IMR-90 (cell line): Measurements from ENCODE around the gene SEC22A. TPM values are rescaled to one million over a fixed set of nuclear protein-coding genes. Genes with fewer than 3 reads are reported as not detected.

Experiments used
- ATAC-seq: fragments of 200-7000 bp; cut with Tn5 transposase; 2 replicates; pipeline ENCODE4 v1.9.1; 2020; ENCODE audit warnings: low read depth, mild to moderate bottlenecking, moderate library complexity
- BruUV-seq: library from RNA; stranded (reverse); fragments of 400-500 nt; replicated peaks from 2 replicates; lab custom pipeline; 2021; lab: Mats Ljungman, UMichigan
- CTCF ChIA-PET: fragments of 300-600 bp; formaldehyde crosslinking; extraction: SDS; loops from one replicate; lab custom pipeline; 2021; ENCODE audit warnings: antibody characterized with exemption; lab: Yijun Ruan, JAX
- POLR2A ChIA-PET: fragments of 300-600 bp; sonication (Branson Sonifier 250); formaldehyde crosslinking; loops from one replicate; lab custom pipeline; 2022; ENCODE audit warnings: antibody characterized with exemption; ENCODE audit not compliant: unreplicated experiment; lab: Charles Lee
- DNase-seq: peaks from one replicate; pipeline ENCODE4 v3.0.0; 2013
- H2AFZ ChIP-seq: replicated peaks from 2 replicates; pipeline ENCODE3; 2013; ENCODE audit warnings: low read length, mild to moderate bottlenecking; ENCODE audit not compliant: poor library complexity
- H2AK5ac ChIP-seq: 2 replicates; pipeline ENCODE4 v1.6.1; 2013; ENCODE audit warnings: low read depth, low read length, inconsistent platforms
- H2AK9ac ChIP-seq: replicated peaks from 2 replicates; pipeline ENCODE3; 2013; ENCODE audit warnings: mild to moderate bottlenecking, low read depth, low read length, moderate library complexity; ENCODE audit not compliant: poor library complexity
- H2BK120ac ChIP-seq: 2 replicates; pipeline ENCODE4 v1.6.1; 2013; ENCODE audit warnings: low read depth, low read length, inconsistent platforms
- H2BK15ac ChIP-seq: 3 replicates; pipeline ENCODE4 v1.6.1; 2013; ENCODE audit warnings: low read depth, low read length, inconsistent platforms
- H2BK20ac ChIP-seq: 2 replicates; pipeline ENCODE4 v1.6.1; 2013; ENCODE audit warnings: low read depth, mild to moderate bottlenecking, inconsistent platforms, low read length, moderate library complexity
- H2BK5ac ChIP-seq: 2 replicates; pipeline ENCODE4 v1.6.1; 2013; ENCODE audit warnings: mild to moderate bottlenecking, low read depth, low read length, inconsistent platforms; ENCODE audit not compliant: poor library complexity, severe bottlenecking
- H3K14ac ChIP-seq: replicated peaks from 2 replicates; pipeline ENCODE4 v1.6.1; 2013; ENCODE audit warnings: low read depth, low read length, inconsistent platforms
- H3K18ac ChIP-seq: 2 replicates; pipeline ENCODE4 v1.6.1; 2013; ENCODE audit warnings: low read depth, low read length, control low read depth
- H3K23ac ChIP-seq: 2 replicates; pipeline ENCODE4 v1.6.1; 2013; ENCODE audit warnings: low read depth, low read length, inconsistent platforms
- H3K27ac ChIP-seq: 2 replicates; pipeline ENCODE4 v1.5.1; 2013; ENCODE audit warnings: mild to moderate bottlenecking, control low read depth, low read length; ENCODE audit not compliant: insufficient read depth
- H3K27me3 ChIP-seq: 2 replicates; pipeline ENCODE4 v1.6.1; 2013; ENCODE audit warnings: low read length; ENCODE audit not compliant: control insufficient read depth, insufficient read depth
- H3K36me3 ChIP-seq: 2 replicates; pipeline ENCODE4 v1.6.1; 2013; ENCODE audit warnings: low read length, mixed read lengths; ENCODE audit not compliant: control insufficient read depth, insufficient read depth
- H3K4ac ChIP-seq: 2 replicates; pipeline ENCODE4 v1.6.1; 2013; ENCODE audit warnings: low read depth, low read length, inconsistent platforms
- H3K4me1 ChIP-seq: 2 replicates; pipeline ENCODE4 v1.6.1; 2013; ENCODE audit warnings: low read length, mixed read lengths; ENCODE audit not compliant: control insufficient read depth, insufficient read depth
- H3K4me2 ChIP-seq: 2 replicates; pipeline ENCODE4 v1.6.1; 2013; ENCODE audit warnings: low read depth, mild to moderate bottlenecking, control low read depth, low read length, moderate library complexity
- H3K4me3 ChIP-seq: 2 replicates; pipeline ENCODE4 v1.5.1; 2013; ENCODE audit warnings: low read depth, mild to moderate bottlenecking, control low read depth, low read length, moderate library complexity; ENCODE audit not compliant: insufficient read depth
- H3K56ac ChIP-seq: 2 replicates; pipeline ENCODE4 v1.6.1; 2013; ENCODE audit warnings: low read length, inconsistent platforms; ENCODE audit not compliant: insufficient read depth; ENCODE audit errors: extremely low read depth
- H3K79me1 ChIP-seq, 2 experiments: 2 replicates each; pipeline ENCODE4 v1.6.1; 2013; ENCODE audit warnings: low read length in 2 of 2, inconsistent platforms in 1 of 2, low read depth in 1 of 2
- H3K9ac ChIP-seq: 2 replicates; pipeline ENCODE4 v1.6.1; 2013; ENCODE audit warnings: low read depth, low read length, control low read depth
- H3K9me1 ChIP-seq: 2 replicates; pipeline ENCODE4 v1.6.1; 2013; ENCODE audit warnings: low read length, inconsistent platforms; ENCODE audit not compliant: insufficient read depth
- H3K9me3 ChIP-seq: 2 replicates; pipeline ENCODE4 v1.6.1; 2013; ENCODE audit warnings: low read length; ENCODE audit not compliant: control insufficient read depth, insufficient read depth
- H4K20me1 ChIP-seq: 2 replicates; pipeline ENCODE4 v1.6.1; 2013; ENCODE audit warnings: low read length, inconsistent platforms; ENCODE audit not compliant: insufficient read depth
- H4K5ac ChIP-seq: 2 replicates; pipeline ENCODE4 v1.6.1; 2013; ENCODE audit warnings: mild to moderate bottlenecking, low read depth, low read length, control low read depth
- H4K8ac ChIP-seq, 2 experiments: 2 replicates each; pipeline ENCODE4 v1.6.1; 2013; ENCODE audit warnings: low read depth in 2 of 2, low read length in 2 of 2, control low read depth in 1 of 2, inconsistent platforms in 1 of 2
- H4K91ac ChIP-seq: 2 replicates; pipeline ENCODE4 v1.6.1; 2013; ENCODE audit warnings: low read depth, low read length, inconsistent platforms; ENCODE audit not compliant: insufficient read depth
- BHLHE40 ChIP-seq: fragments of 150-350 bp; IDR thresholded peaks from 2 replicates; pipeline ENCODE4 v1.6.1; 2016; ENCODE audit warnings: mild to moderate bottlenecking, low read depth, low read length
- CEBPB ChIP-seq: IDR thresholded peaks from 2 replicates; pipeline ENCODE4 v1.6.1; 2012; ENCODE audit warnings: low read depth, low read length, improper control_type of control experiment
- CHD1 ChIP-seq: IDR thresholded peaks from 2 replicates; pipeline ENCODE4 v1.6.1; 2012; ENCODE audit warnings: low read depth, low read length, improper control_type of control experiment
- ELK1 ChIP-seq: fragments of 150-350 bp; IDR thresholded peaks from 2 replicates; pipeline ENCODE4 v1.6.1; 2016; ENCODE audit warnings: low read depth, mild to moderate bottlenecking, low read length, moderate library complexity, borderline replicate concordance
- FOS ChIP-seq: fragments of 150-350 bp; IDR thresholded peaks from 2 replicates; pipeline ENCODE4 v1.6.1; 2016; ENCODE audit warnings: low read depth, low read length
- MAFK ChIP-seq: IDR thresholded peaks from 2 replicates; pipeline ENCODE4 v1.6.1; 2012; ENCODE audit warnings: low read depth, low read length, improper control_type of control experiment
- MAZ ChIP-seq: IDR thresholded peaks from 2 replicates; pipeline ENCODE4 v1.6.1; 2012; ENCODE audit warnings: low read depth, mild to moderate bottlenecking, low read length, improper control_type of control experiment, moderate library complexity, borderline replicate concordance
- MXI1 ChIP-seq: IDR thresholded peaks from 2 replicates; pipeline ENCODE4 v1.6.1; 2012; ENCODE audit warnings: low read depth, mild to moderate bottlenecking, low read length, moderate library complexity, borderline replicate concordance
- NFE2L2 ChIP-seq: fragments of 150-350 bp; IDR thresholded peaks from 2 replicates; pipeline ENCODE4 v1.6.1; 2016; ENCODE audit warnings: low read depth, mild to moderate bottlenecking, low read length
- POLR2A ChIP-seq: IDR thresholded peaks from 2 replicates; pipeline ENCODE4 v1.6.1; 2012; ENCODE audit warnings: mild to moderate bottlenecking, low read depth, low read length
- RAD21 ChIP-seq: IDR thresholded peaks from 2 replicates; pipeline ENCODE4 v1.6.1; 2012; ENCODE audit warnings: low read length, improper control_type of control experiment
- RCOR1 ChIP-seq: IDR thresholded peaks from 2 replicates; pipeline ENCODE4 v1.6.1; 2012; ENCODE audit warnings: mild to moderate bottlenecking, low read length, improper control_type of control experiment; ENCODE audit not compliant: insufficient replicate concordance
- RFX5 ChIP-seq: IDR thresholded peaks from 2 replicates; pipeline ENCODE4 v1.8.0; 2012; ENCODE audit warnings: low read depth, mild to moderate bottlenecking, low read length, moderate library complexity
- SMC3 ChIP-seq: fragments of 150-350 bp; IDR thresholded peaks from 2 replicates; pipeline ENCODE4 v1.6.1; 2016; ENCODE audit warnings: low read depth, mild to moderate bottlenecking, antibody characterized with exemption, low read length, moderate library complexity
- WGBS, 2 experiments: methylation state at CpG; one replicate each; pipeline versions ENCODE4 v1.1.5 to v1.1.7; 2013; ENCODE audit warnings: missing lambda C conversion rate in 2 of 2; ENCODE audit not compliant: insufficient read length in 1 of 2; ENCODE audit errors: extremely low coverage in 2 of 2; 5-methylcytosine and 5-hydroxymethylcytosine counted together
- dilution Hi-C: fragments of 300-500 bp; cut with HindIII; formaldehyde crosslinking; loops from one replicate; pipeline ENCODE4 v1.14.3; 2018; ENCODE audit warnings: low sequenced_read_pairs; ENCODE audit not compliant: unreplicated experiment
- in situ Hi-C: fragments of 300-500 bp; cut with MboI; formaldehyde crosslinking; loops from 3 replicates; pipeline ENCODE4 v1.14.3; 2019; ENCODE audit warnings: low sequenced_read_pairs, inconsistent platforms, mixed read lengths
- intact Hi-C: fragments of 100-400 bp; cut with micrococcal nuclease; formaldehyde crosslinking; loops from 2 replicates; pipeline ENCODE4 v1.10.0; 2022
- polyA plus RNA-seq, 3 experiments: library from polyadenylated mRNA; depleted of rRNA; stranded (reverse); fragments of >200 nt; gene quantifications; 2 replicates each; pipeline ENCODE4 v1.2.3, GENCODE V29; 2012; ENCODE audit warnings: low replicate concordance in 1 of 3
- total RNA-seq: library from RNA; depleted of rRNA; stranded (reverse); fragments of >200 nt; gene quantifications from 2 replicates; pipeline ENCODE4 v1.2.3, GENCODE V29; 2012
- TF ChIP-seq, protein P1 (sequence below): fragments of 150-350 bp; IDR thresholded peaks from 2 replicates; pipeline ENCODE4 v1.6.1; 2017; ENCODE audit warnings: mild to moderate bottlenecking, antibody characterized with exemption, low read length, low read depth

SEC22A gene
- total and polyA plus RNA-seq, 2 of the 4 experiments (the other 2 are of a cell fraction) = 17.5 to 36.0 TPM

DNA sequence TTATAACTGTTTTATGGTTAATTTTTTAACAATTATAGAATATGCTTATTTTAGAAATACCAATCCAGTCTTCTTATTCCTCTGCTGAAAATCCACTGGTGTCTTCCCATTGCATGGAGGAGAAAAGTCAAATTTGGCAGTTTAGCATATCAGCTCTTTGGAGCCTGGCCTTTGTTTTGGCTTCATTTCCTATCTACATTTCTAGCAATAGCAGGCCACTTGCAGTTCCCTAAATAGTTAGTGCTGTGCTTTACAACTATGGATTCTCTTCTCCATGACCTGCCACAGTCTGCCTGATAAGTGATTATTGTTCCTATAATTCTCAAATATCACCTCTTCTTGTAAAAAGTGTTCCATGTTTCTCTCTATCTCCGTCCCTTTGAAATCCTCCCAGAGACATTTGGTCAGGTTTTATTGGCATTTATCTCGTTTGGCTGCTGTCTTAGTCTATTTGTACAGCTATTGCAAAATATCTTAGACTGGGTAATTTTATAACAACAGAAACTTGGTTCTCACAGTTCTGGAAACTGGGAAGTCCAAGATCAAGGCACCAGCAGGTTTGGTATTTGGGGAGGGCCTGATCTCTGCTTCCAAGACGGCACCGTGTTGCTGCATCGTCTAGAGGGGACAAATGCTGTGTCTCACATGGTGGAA is 8.2 kb upstream of the SEC22A start:
- Histone ChIP-seq H3K27me3 (no peaks in the 10 kb centered on the region), H2BK20ac (no peak overlapping the region), H3K56ac (no peak overlapping the region), H3K9me3 (no peaks in the 10 kb centered on the region), H4K20me1 (no peaks in the 10 kb centered on the region), H3K18ac (no peak overlapping the region), H4K8ac (no peak overlapping the region), H3K23ac (no peak overlapping the region), H2AFZ (no peak overlapping the region), H4K91ac (no peak overlapping the region), H3K4ac (no peak overlapping the region), H3K9me1 (no peaks in the 10 kb centered on the region), H2BK5ac (no peak overlapping the region), H2AK9ac (no peak overlapping the region), H3K14ac (no peak overlapping the region), H3K36me3 (no peaks in the 10 kb centered on the region), H2BK15ac (no peak overlapping the region), H2BK120ac (no peak overlapping the region), H3K4me1 (no peaks in the 10 kb centered on the region), H3K27ac (no peak overlapping the region), H3K4me2 (no peak overlapping the region), H2AK5ac (no peak overlapping the region), H3K79me1 (no peaks in the 10 kb centered on the region), H3K4me3 (no peak overlapping the region), H3K9ac (no peak overlapping the region), H4K5ac (no peak overlapping the region)
- no TSS peak for BruUV-seq
- WGBS, 2 experiments = no CpG with 5 or more reads among the region's 5 CpGs
- intact Hi-C loops = loop anchor here (2.0 kb wide), 1 partner anchor 251 kb away; no protein-coding TSS in a partner anchor
- ATAC-seq (no peak), DNase-seq (no peak)
- no peak for TF ChIP-seq SMC3
- no peak for TF ChIP-seq CHD1
- no peak for TF ChIP-seq FOS
- TF ChIP-seq RFX5 = no peak
- no peak for TF ChIP-seq RCOR1
- no peak for TF ChIP-seq MAFK
- TF ChIP-seq MXI1 = no peak
- TF ChIP-seq ELK1 = no peak
- TF ChIP-seq RAD21 = no peak
- no peak for TF ChIP-seq CEBPB
- TF ChIP-seq MAZ = no peak
- TF ChIP-seq, protein P1, sequence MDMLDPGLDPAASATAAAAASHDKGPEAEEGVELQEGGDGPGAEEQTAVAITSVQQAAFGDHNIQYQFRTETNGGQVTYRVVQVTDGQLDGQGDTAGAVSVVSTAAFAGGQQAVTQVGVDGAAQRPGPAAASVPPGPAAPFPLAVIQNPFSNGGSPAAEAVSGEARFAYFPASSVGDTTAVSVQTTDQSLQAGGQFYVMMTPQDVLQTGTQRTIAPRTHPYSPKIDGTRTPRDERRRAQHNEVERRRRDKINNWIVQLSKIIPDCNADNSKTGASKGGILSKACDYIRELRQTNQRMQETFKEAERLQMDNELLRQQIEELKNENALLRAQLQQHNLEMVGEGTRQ = no peak
- TF ChIP-seq POLR2A = no peak
- no peak for TF ChIP-seq BHLHE40
- TF ChIP-seq NFE2L2 = no peak
- dilution Hi-C loops = no loop called here
- POLR2A ChIA-PET = no interaction called here
- in situ Hi-C loops = no loop called here
- CTCF ChIA-PET = no interaction called here
